Breast epithelium (tissue), 4 donors: Measurements from ENCODE around the gene DSCAM. TPM values are rescaled to one million over a fixed set of nuclear protein-coding genes. Genes with fewer than 3 reads are reported as not detected.

Source experiments
- DNase-seq, 2 donors: peaks; one replicate each; pipeline ENCODE4 v3.0.0-alpha.2; 2019; ENCODE audit warnings: low spot score in 2 of 2
- H3K27ac ChIP-seq, 2 donors: fragments of 200-600 bp; sonication (generic) in 1 of 2; one replicate each; pipeline ENCODE4 v1.5.1; 2016 to 2019; ENCODE audit warnings: mild to moderate bottlenecking in 1 of 2
- H3K27me3 ChIP-seq, 2 donors: fragments of 200-600 bp; sonication (generic) in 1 of 2; one replicate each; pipeline versions ENCODE4 v1.5.1 to v1.6.0; 2017 to 2019; ENCODE audit warnings: control low read depth in 1 of 2, mild to moderate bottlenecking in 1 of 2
- H3K36me3 ChIP-seq: fragments of 200-600 bp; one replicate; pipeline ENCODE4 v1.5.1; 2019
- H3K4me1 ChIP-seq, 2 donors: fragments of 200-600 bp; sonication (generic); one replicate each; pipeline ENCODE4 v1.5.1; 2016 to 2019; ENCODE audit warnings: control low read depth in 1 of 2
- H3K4me3 ChIP-seq, 3 donors: fragments of 200-600 bp; sonication (generic); 1 replicate in 2 of 3; 2 replicates in 1 of 3; pipeline ENCODE4 v1.5.1; 2016 to 2019; ENCODE audit warnings: mild to moderate bottlenecking in 3 of 3, moderate library complexity in 2 of 3
- H3K9me3 ChIP-seq, 2 donors: fragments of 200-600 bp; sonication (generic) in 1 of 2; one replicate each; pipeline ENCODE4 v1.5.1; 2016 to 2019; ENCODE audit warnings: control low read depth in 1 of 2
- POLR2A ChIP-seq: fragments of 450-650 bp; IDR thresholded peaks from one replicate; pipeline ENCODE4 v1.6.1; 2016; ENCODE audit warnings: antibody characterized with exemption, mild to moderate bottlenecking, moderate library complexity
- POLR2AphosphoS5 ChIP-seq, 3 donors: sonication (generic); formaldehyde crosslinking; IDR thresholded peaks; one replicate each; pipeline ENCODE4 v1.6.1; 2017; ENCODE audit warnings: antibody characterized with exemption in 3 of 3
- intact Hi-C: fragments of 100-400 bp; cut with DNase I; formaldehyde crosslinking; loops from one replicate; pipeline ENCODE4 v1.15.1; 2023; ENCODE audit warnings: low total_unique reads
- total RNA-seq, 3 donors: library from RNA; depleted of rRNA; stranded (reverse); fragments of >200 nt; gene quantifications; one replicate each; pipeline ENCODE4 v1.1.0, GENCODE V29; 2016
- TF ChIP-seq, protein P1 (sequence below), 3 donors: fragments of 450-650 bp; IDR thresholded peaks; one replicate each; pipeline ENCODE4 v1.5.1; 2016 to 2017; ENCODE audit warnings: antibody characterized with exemption in 3 of 3, mild to moderate bottlenecking in 3 of 3, moderate library complexity in 3 of 3

The DSCAM gene
- total RNA-seq, 3 donors from 2014 or later: 0.33 to 0.44 TPM; not detected in 1

- Histone ChIP-seq H3K36me3 (no peaks in the 10 kb centered on the region), H3K4me3 (no peak overlapping the region), H3K9me3 (no peaks in the 10 kb centered on the region), H3K27ac (no peak overlapping the region), H3K27me3 (no peaks in the 10 kb centered on the region), H3K4me1 (no peaks in the 10 kb centered on the region)
- intact Hi-C loops: no loop called here
- TF ChIP-seq POLR2AphosphoS5 (IDR thresholded peaks at IDR 0.05) (no peak), POLR2A (no peak)
- TF ChIP-seq, protein P1, sequence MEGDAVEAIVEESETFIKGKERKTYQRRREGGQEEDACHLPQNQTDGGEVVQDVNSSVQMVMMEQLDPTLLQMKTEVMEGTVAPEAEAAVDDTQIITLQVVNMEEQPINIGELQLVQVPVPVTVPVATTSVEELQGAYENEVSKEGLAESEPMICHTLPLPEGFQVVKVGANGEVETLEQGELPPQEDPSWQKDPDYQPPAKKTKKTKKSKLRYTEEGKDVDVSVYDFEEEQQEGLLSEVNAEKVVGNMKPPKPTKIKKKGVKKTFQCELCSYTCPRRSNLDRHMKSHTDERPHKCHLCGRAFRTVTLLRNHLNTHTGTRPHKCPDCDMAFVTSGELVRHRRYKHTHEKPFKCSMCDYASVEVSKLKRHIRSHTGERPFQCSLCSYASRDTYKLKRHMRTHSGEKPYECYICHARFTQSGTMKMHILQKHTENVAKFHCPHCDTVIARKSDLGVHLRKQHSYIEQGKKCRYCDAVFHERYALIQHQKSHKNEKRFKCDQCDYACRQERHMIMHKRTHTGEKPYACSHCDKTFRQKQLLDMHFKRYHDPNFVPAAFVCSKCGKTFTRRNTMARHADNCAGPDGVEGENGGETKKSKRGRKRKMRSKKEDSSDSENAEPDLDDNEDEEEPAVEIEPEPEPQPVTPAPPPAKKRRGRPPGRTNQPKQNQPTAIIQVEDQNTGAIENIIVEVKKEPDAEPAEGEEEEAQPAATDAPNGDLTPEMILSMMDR (IDR thresholded peaks at IDR 0.05): no peak
- DNase-seq: no peak
Measured at GRCh38 chr21:40164905-40165772, 681.8 kb downstream of the DSCAM start.

GRCh38 chr21:40162075-40162474, 684.9 kb downstream of the DSCAM start:
- Histone ChIP-seq H3K36me3 (no peaks in the 10 kb centered on the region), H3K27ac (no peak overlapping the region), H3K9me3 (no peaks in the 10 kb centered on the region), H3K4me3 (no peak overlapping the region), H3K4me1 (no peaks in the 10 kb centered on the region), H3K27me3 (no peaks in the 10 kb centered on the region)
- intact Hi-C loops: no loop called here
- TF ChIP-seq, protein P1 (IDR thresholded peaks at IDR 0.05): no peak
- TF ChIP-seq POLR2AphosphoS5 (IDR thresholded peaks at IDR 0.05) (no peak), POLR2A (no peak)
- DNase-seq: no peak

- no peak overlapping the region for H3K27ac ChIP-seq
- intact Hi-C loops: no loop called here
- H3K36me3 ChIP-seq: no peaks in the 10 kb centered on the region
- no peaks in the 10 kb centered on the region for H3K27me3 ChIP-seq
- no peak overlapping the region for H3K4me3 ChIP-seq
- H3K4me1 ChIP-seq: no peaks in the 10 kb centered on the region
- TF ChIP-seq POLR2A (no peak), POLR2AphosphoS5 (IDR thresholded peaks at IDR 0.05) (no peak)
- TF ChIP-seq, protein P1 (IDR thresholded peaks at IDR 0.05): no peak
- H3K9me3 ChIP-seq: no peaks in the 10 kb centered on the region
- DNase-seq: no peak
Measured at GRCh38 chr21:40160911-40161310, 686.0 kb downstream of the DSCAM start.

GRCh38 chr21:40158366-40158765, 688.6 kb downstream of the DSCAM start:
- Histone ChIP-seq H3K27ac (no peak overlapping the region), H3K9me3 (no peaks in the 10 kb centered on the region), H3K27me3 (no peaks in the 10 kb centered on the region), H3K4me1 (no peaks in the 10 kb centered on the region), H3K36me3 (no peaks in the 10 kb centered on the region), H3K4me3 (no peak overlapping the region)
- intact Hi-C loops: no loop called here
- TF ChIP-seq, protein P1 (IDR thresholded peaks at IDR 0.05): no peak
- TF ChIP-seq POLR2A (no peak), POLR2AphosphoS5 (IDR thresholded peaks at IDR 0.05) (no peak)
- no peak for DNase-seq

GRCh38 chr21:40155563-40155962, 691.4 kb downstream of the DSCAM start:
- intact Hi-C loops: no loop called here
- H3K36me3 ChIP-seq: no peaks in the 10 kb centered on the region
- no peak overlapping the region for H3K4me3 ChIP-seq
- DNase-seq: no peak
- H3K27me3 ChIP-seq: no peaks in the 10 kb centered on the region
- no peak for TF ChIP-seq POLR2A
- TF ChIP-seq, protein P1 (IDR thresholded peaks at IDR 0.05): no peak
- no peak for TF ChIP-seq POLR2AphosphoS5 (IDR thresholded peaks at IDR 0.05)
- no peaks in the 10 kb centered on the region for H3K9me3 ChIP-seq
- H3K4me1 ChIP-seq: no peaks in the 10 kb centered on the region
- no peak overlapping the region for H3K27ac ChIP-seq
